Cortex of kidney (tissue), 1 donor: Measurements from ENCODE around the gene SGPP1.
"Not testable (repeated sequence)": the region's sequence is repeated elsewhere in the genome, so short reads cannot be mapped to it uniquely, and the experiment has no call there.

Source experiments
- DNase-seq: peaks from one replicate; lab custom pipeline; 2025; lab: John Stamatoyannopoulos, UW

SGPP1 gene

DNA sequence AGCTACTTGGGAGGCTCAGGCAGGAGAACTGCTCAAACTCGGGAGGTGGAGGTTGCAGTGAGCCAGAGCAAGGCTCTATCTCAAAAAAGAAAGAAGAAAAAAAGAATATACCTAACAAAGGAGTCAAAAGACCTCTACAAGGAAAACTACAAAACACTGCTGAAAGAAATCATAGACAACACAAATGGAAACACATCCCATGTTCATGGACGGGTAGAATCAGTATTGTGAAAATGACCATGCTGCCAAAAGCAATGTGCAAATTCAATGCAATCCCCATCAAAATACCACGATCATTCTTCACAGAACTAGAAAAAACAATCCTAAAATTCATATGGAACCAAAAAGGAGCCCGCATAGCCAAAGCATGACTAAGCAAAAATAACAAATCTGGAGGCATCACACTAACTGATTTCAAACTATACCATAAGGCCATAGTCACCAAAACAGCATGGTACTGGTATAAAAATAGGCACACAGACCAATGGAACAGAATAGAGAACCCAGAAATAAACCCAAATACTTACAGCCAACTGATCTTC, 91.7 kb downstream of the SGPP1 start:
- DNase-seq = not testable (repeated sequence)
